ENCODE measurements around the gene SURF4.
"Not testable (repeated sequence)": the region's sequence is repeated elsewhere in the genome, so short reads cannot be mapped to it uniquely, and the experiment has no call there.

Gene SURF4

GRCh38 chr9:133331641-133332380, 44.0 kb downstream of the SURF4 start:
- DNase-seq, result no peak

DNA sequence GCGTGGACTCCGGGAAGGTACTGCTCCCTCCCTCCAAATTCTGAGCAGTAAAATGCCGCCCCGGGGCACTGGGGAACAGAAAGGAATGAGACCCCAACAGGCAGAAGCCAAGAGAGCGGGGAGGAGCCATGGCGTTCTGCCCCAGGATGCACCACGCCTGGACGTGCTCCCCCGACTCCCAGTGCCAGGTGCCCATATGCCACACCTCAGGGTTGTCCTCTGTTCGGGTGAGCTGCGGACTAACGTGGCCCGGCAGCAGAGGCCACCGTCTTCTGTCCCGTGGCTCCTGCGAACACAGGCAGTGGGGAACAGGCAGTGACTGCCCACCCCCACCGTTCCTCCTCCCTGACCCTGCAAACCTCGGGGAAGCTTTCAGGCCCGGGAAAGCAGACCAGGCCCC, 44.6 kb downstream of the SURF4 start:
- no peak for DNase-seq

DNA sequence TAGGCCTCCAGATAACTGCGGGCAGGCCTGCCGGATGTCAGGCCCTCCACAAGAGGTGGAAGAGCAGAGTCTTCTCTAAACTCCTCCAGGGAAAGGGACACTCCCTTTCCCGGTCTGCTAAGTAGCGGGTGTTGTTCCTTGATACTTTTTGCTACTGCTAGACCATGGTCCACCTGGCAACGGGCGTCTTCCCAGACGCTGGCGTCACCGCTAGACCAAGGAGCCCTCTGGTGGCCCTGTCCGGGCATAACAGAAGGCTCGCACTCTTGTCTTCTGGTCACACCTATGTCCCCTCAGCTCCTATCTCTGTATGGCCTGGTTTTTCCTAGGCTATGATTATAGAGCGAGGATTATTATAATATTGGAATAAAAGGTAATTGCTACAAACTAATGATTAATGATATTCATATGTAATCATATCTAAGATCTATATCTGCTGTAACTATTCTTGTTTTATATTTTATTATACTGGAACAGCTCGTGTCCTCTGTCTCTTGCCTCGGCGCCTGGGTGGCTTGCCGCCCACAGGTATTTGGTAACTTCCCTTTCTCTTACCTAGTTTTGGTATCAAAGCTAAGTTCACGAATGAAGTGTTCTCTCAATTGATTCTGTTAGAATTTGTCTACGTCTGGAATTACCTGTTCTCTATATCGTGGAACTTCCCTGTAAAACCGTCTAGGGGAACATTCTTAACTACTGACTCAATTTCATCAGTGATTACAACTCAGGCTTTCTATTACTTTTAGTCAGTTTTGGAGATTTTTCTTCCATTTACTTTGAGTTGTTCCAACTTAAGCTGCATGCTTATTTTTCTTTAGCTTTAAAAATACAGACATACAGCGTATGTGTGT, 46.3 kb downstream of the SURF4 start:
- not testable (repeated sequence) for DNase-seq

DNA sequence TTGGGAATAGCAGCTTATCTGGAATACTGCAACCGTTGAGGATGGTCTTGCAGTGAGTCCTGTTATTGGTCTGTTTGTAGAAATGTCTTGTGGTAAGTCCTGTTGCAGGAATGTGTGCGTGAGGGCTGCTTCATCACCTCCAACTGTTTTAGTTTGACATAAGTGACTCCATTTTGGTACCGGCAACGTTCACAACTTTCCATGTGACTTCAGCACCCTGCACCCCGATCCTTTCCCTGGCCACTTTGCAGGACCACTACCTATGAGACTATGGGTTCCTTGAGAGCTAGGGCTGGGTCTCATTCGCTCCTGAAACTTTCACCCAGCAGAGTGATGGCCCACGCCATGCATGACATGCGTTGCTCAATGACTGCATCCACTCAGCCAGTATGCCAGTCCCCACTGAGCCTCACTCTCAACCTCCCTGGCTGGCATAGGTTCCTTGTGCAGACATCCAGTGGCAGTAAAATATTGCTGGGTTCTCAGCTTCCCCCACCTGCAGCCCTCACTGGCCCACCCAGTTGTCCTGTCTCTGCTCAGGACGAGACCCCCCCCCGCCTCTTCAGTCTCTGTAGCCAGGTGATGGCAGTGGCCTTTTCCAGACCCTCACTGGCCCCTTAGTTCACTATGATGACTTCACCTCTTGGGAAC, 47.9 kb downstream of the SURF4 start:
- DNase-seq, result no peak

DNA sequence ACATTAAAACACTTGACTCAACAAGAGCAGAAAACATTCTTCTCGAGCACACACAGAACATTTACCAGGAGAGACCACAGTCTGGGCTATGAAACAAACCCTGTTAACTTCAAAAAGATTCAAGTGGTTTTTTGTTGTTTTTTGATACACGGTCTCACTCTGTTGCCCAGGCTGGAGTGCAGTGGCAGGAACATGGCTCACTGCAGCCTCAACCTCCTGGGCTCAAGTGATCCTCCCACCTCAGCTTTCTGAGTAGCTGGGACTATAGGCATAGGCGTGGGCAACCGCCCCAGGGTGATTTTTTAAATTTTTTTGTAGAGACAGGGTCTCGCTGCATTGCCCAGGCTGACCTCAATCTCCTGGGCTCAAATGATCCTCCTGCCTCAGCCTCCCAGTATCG, 48.8 kb downstream of the SURF4 start:
- not testable (repeated sequence) for DNase-seq

- no peak for DNase-seq
Measured at GRCh38 chr9:133323991-133324703, 51.7 kb downstream of the SURF4 start.

GRCh38 chr9:133323211-133323610, 52.6 kb downstream of the SURF4 start:
- DNase-seq, result no peak

- DNase-seq, result no peak
Measured at GRCh38 chr9:133322701-133323100, 53.2 kb downstream of the SURF4 start.

DNA sequence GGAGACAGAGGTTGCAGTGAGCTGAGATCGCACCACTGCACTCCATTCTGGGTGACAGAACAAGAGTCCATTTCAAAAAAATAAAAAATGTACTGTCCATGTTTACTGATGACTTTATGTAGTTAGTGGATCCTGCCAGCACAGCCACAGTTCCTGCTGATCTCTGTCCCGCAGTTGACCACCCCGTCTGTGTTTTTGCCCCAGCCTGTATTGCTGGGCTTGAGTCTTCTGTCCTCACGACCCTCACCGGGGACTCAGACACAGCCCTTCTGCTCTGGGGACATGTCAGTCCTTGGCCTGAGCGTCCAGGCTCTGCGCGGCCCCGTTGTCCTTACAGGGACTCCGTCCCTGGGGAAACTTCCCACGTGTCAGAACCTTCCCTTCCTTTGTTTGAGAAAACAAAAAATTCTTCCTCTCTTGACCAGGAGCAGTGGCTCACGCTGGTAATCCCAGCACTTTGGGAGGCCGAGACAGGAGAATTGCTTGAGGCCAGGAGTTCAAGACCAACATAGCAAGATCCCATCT, 54.4 kb downstream of the SURF4 start:
- DNase-seq, result no peak

DNA sequence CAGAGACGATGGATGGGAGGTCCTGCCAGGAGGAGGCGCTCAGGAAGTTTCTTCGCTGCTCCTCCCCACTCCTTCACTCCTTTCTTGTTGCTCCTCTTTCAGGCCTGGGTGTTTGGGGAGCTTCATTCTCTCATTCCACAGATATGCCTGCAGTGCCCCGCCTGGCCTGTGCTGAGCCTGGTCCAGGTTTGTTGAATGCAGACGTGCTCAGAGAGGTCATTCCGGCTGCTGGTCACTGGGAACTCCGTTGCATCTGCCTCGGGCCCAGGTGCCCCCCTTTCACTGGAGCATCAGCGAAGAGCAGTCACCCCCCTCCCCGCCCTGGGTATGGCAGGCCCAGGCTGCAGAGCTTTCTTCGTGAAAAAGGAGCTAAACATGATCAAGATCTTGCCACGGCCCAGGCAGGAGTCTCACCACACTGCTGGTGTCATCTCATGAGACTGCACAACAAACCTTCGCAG, 55.4 kb downstream of the SURF4 start:
- DNase-seq, result no peak

DNA sequence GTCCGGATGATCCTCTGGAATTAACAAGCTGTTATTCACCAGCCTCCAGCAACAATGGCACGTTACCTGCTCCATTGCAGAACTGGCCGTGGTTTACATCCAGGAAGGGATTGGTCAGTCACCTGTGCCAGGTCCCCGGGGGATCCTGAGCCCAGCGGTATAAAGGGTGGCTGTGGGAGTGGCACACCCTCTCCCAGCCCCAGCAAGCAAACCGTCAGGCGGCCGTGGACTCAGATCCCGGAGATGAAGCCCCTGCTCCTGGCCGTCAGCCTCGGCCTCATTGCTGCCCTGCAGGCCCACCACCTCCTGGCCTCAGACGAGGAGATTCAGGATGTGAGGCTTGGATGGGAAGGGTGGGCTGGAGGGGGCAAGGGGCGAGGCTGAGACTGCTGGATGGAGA, 58.3 kb downstream of the SURF4 start:
- DNase-seq, result not testable (repeated sequence)

- DNase-seq, result no peak
Measured at GRCh38 chr9:133315997-133316396, 59.9 kb downstream of the SURF4 start.

All from 8988T (cell line).